B cell (primary cell): Measurements from ENCODE around the gene CCDC85C. TPM values are rescaled to one million over a fixed set of nuclear protein-coding genes. Genes with fewer than 3 reads are reported as not detected.

Experiments
- ATAC-seq: fragments of 200-7000 bp; cut with Tn5 transposase; one replicate; pipeline ENCODE4 v1.10.0; 2021; ENCODE audit warnings: low read depth, mild to moderate bottlenecking, moderate number of reproducible peaks, moderate library complexity
- CTCF ChIA-PET: fragments of 350-600 bp; sonication (Branson Sonifier 250); formaldehyde crosslinking; loops from one replicate; lab custom pipeline; 2021; ENCODE audit warnings: antibody characterized with exemption, inconsistent platforms; lab: Charles Lee
- POLR2A ChIA-PET: fragments of 350-600 bp; sonication (Branson Sonifier 250); formaldehyde crosslinking; loops from one replicate; lab custom pipeline; 2021; ENCODE audit warnings: antibody characterized with exemption; lab: Charles Lee
- DNase-seq: peaks from one replicate; pipeline ENCODE4 v3.0.0; 2013
- H2AFZ ChIP-seq: 2 replicates; pipeline ENCODE4 v1.6.1; 2012; ENCODE audit warnings: mild to moderate bottlenecking, low read depth, low read length; ENCODE audit not compliant: insufficient read depth, poor library complexity, severe bottlenecking
- H3K27ac ChIP-seq, 2 donors: 1 replicate in 1 of 2; 2 replicates in 1 of 2; pipeline ENCODE4 v1.5.1; 2012 to 2013; ENCODE audit warnings: low read length in 2 of 2, mild to moderate bottlenecking in 2 of 2, moderate library complexity in 1 of 2
- H3K27me3 ChIP-seq, 4 experiments: fragments of 200-600 bp in 1 of 4; sonication (generic) in 1 of 4; replicated peaks in 1 of 4; 1 replicate in 2 of 4; 2 replicates in 2 of 4; pipeline versions ENCODE4 v1.6.1 to v1.7.0; 2013 to 2016; ENCODE audit warnings: low read length in 3 of 4, mild to moderate bottlenecking in 2 of 4, mixed read lengths in 1 of 4, moderate library complexity in 1 of 4; ENCODE audit not compliant: insufficient read depth in 4 of 4, control insufficient read depth in 3 of 4; ENCODE audit errors: control extremely low read depth in 1 of 4
- H3K36me3 ChIP-seq, 2 experiments: replicated peaks in 1 of 2; 1 replicate in 1 of 2; 2 replicates in 1 of 2; pipeline versions ENCODE4 v1.6.1 to v1.7.1; 2013; ENCODE audit warnings: low read length in 1 of 2; ENCODE audit not compliant: insufficient read depth in 2 of 2, control insufficient read depth in 1 of 2; ENCODE audit errors: control extremely low read depth in 1 of 2, extremely low read depth in 1 of 2
- H3K4me1 ChIP-seq, 2 donors: fragments of 200-600 bp in 1 of 2; sonication (generic) in 1 of 2; 1 replicate in 1 of 2; 2 replicates in 1 of 2; pipeline versions ENCODE4 v1.5.1 to v1.6.1; 2013 to 2017; ENCODE audit warnings: low read length in 2 of 2; ENCODE audit not compliant: control insufficient read depth in 2 of 2, insufficient read depth in 2 of 2
- H3K4me2 ChIP-seq: replicated peaks from 2 replicates; pipeline ENCODE3; 2012; ENCODE audit warnings: mild to moderate bottlenecking, low read depth, low read length; ENCODE audit not compliant: poor library complexity, severe bottlenecking
- H3K4me3 ChIP-seq, 5 experiments: fragments of 200-600 bp in 1 of 5; sonication (generic) in 1 of 5; 1 replicate in 3 of 5; 2 replicates in 2 of 5; pipeline versions ENCODE4 v1.5.1 to v1.7.0; 2011 to 2016; ENCODE audit warnings: low read length in 4 of 5, mild to moderate bottlenecking in 4 of 5, low read depth in 2 of 5, control low read depth in 1 of 5, moderate library complexity in 1 of 5; ENCODE audit not compliant: insufficient read depth in 1 of 5; ENCODE audit errors: control extremely low read depth in 1 of 5, extremely low read depth in 1 of 5
- H3K79me2 ChIP-seq: fragments of 200-600 bp; sonication (generic); one replicate; pipeline ENCODE4 v1.6.0; 2016; ENCODE audit warnings: low read length; ENCODE audit not compliant: control insufficient read depth, insufficient read depth
- H3K9ac ChIP-seq: fragments of 200-600 bp; sonication (generic); 2 replicates; pipeline ENCODE4 v1.6.1; 2017; ENCODE audit warnings: mild to moderate bottlenecking, low read length, moderate library complexity
- H3K9me3 ChIP-seq, 3 donors: one replicate each; pipeline versions ENCODE4 v1.6.1 to v1.7.1; 2013; ENCODE audit warnings: low read length in 2 of 3; ENCODE audit not compliant: control insufficient read depth in 2 of 3, insufficient read depth in 1 of 3; ENCODE audit errors: control extremely low read depth in 1 of 3
- H4K20me1 ChIP-seq: 2 replicates; pipeline ENCODE4 v1.6.0; 2012; ENCODE audit warnings: mild to moderate bottlenecking, low read length; ENCODE audit not compliant: insufficient read depth, control insufficient read depth, poor library complexity, severe bottlenecking
- H3K27ac Mint-ChIP-seq: one replicate; pipeline ENCODE4 v1.8.0; 2021; ENCODE audit warnings: mixed read lengths
- H3K27me3 Mint-ChIP-seq: one replicate; pipeline ENCODE4 v1.8.0; 2021; ENCODE audit warnings: mixed read lengths
- H3K4me1 Mint-ChIP-seq: one replicate; pipeline ENCODE4 v1.8.0; 2021; ENCODE audit warnings: mixed read lengths
- H3K4me3 Mint-ChIP-seq: one replicate; pipeline ENCODE4 v1.8.0; 2021; ENCODE audit warnings: mixed read lengths
- H3K9me3 Mint-ChIP-seq: one replicate; pipeline ENCODE4 v1.8.0; 2022; ENCODE audit warnings: mixed read lengths; ENCODE audit not compliant: insufficient read depth
- EZH2 ChIP-seq: IDR thresholded peaks from 2 replicates; pipeline ENCODE4 v1.6.1; 2012; ENCODE audit warnings: borderline replicate concordance, low read depth, mild to moderate bottlenecking, moderate library complexity, low read length; ENCODE audit not compliant: insufficient read depth, poor library complexity, severe bottlenecking
- whole genome bisulfite sequencing: methylation state at CpG from one replicate; pipeline ENCODE4 v1.1.5; 2013; ENCODE audit warnings: missing lambda C conversion rate; ENCODE audit not compliant: insufficient coverage; 5-methylcytosine and 5-hydroxymethylcytosine counted together
- intact Hi-C: fragments of 100-400 bp; cut with micrococcal nuclease; formaldehyde crosslinking; loops from one replicate; pipeline ENCODE4 v1.10.0; 2022
- polyA plus RNA-seq: library from polyadenylated mRNA; depleted of rRNA; stranded (reverse); fragments of >200 nt; gene quantifications from 2 replicates; pipeline ENCODE4 v1.2.3, GENCODE V29; 2012
- total RNA-seq, 2 donors: library from RNA; stranded (reverse); fragments of 120-200 nt in 1 of 2; gene quantifications; 1 replicate in 1 of 2; 2 replicates in 1 of 2; pipeline versions ENCODE4 v1.2.3 to v1.2.4, GENCODE V29; 2013 to 2022
- TF ChIP-seq, protein P1 (sequence below): fragments of 200-600 bp; IDR thresholded peaks from one replicate; pipeline ENCODE4 v1.8.0; 2022; ENCODE audit warnings: antibody characterized with exemption, mild to moderate bottlenecking

Gene CCDC85C
- total and polyA plus RNA-seq, 2 donors (not counting 1 experiment from before 2014, with no cell fraction given): 0.52 to 2.7 TPM

- no peak overlapping the region for H3K4me2 ChIP-seq
- peaks cover 67% of the 10 kb centered on the region for H3K79me2 ChIP-seq
Observed at GRCh38 chr14:99467336-99468078, 136.5 kb downstream of the CCDC85C start.

GRCh38 chr14:99466758-99467157 is 137.2 kb downstream of the CCDC85C start:
- Mint-ChIP-seq H3K9me3 (no peaks in the 10 kb centered on the region), H3K4me1 (peaks cover 11% of the 10 kb centered on the region), H3K4me3 (no peak overlapping the region), H3K27me3 (no peaks in the 10 kb centered on the region), H3K27ac (no peak overlapping the region)
- POLR2A ChIA-PET: no interaction called here
- Histone ChIP-seq H3K9ac (no peak overlapping the region), H3K9me3 (no peaks in the 10 kb centered on the region), H3K27ac (no peak overlapping the region), H3K79me2 (peaks cover 60% of the 10 kb centered on the region), H3K4me1 (no peaks in the 10 kb centered on the region), H4K20me1 (peaks cover 59% of the 10 kb centered on the region), H3K36me3 (peaks cover 12 to 29% of the 10 kb centered on the region in 2 experiments), H3K4me3 (no peak overlapping the region), H2AFZ (no peak overlapping the region), H3K27me3 (no peaks in the 10 kb centered on the region), H3K4me2 (no peak overlapping the region)
- CTCF ChIA-PET: no interaction called here
- 83% methylated on average over 2 of the region's 3 CpGs for WGBS
- no peak for DNase-seq
- no peak for TF ChIP-seq EZH2
- TF ChIP-seq, protein P1, sequence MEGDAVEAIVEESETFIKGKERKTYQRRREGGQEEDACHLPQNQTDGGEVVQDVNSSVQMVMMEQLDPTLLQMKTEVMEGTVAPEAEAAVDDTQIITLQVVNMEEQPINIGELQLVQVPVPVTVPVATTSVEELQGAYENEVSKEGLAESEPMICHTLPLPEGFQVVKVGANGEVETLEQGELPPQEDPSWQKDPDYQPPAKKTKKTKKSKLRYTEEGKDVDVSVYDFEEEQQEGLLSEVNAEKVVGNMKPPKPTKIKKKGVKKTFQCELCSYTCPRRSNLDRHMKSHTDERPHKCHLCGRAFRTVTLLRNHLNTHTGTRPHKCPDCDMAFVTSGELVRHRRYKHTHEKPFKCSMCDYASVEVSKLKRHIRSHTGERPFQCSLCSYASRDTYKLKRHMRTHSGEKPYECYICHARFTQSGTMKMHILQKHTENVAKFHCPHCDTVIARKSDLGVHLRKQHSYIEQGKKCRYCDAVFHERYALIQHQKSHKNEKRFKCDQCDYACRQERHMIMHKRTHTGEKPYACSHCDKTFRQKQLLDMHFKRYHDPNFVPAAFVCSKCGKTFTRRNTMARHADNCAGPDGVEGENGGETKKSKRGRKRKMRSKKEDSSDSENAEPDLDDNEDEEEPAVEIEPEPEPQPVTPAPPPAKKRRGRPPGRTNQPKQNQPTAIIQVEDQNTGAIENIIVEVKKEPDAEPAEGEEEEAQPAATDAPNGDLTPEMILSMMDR: no peak
- ATAC-seq: no peak
- intact Hi-C loops: no loop called here

More at GRCh38 chr14:99467336-99468078, 136.5 kb downstream of the CCDC85C start:
- no peaks in the 10 kb centered on the region for H3K27me3 Mint-ChIP-seq
- Histone ChIP-seq H3K36me3 (peaks cover 9 to 23% of the 10 kb centered on the region in 2 experiments), H3K4me3 (no peak overlapping the region), H3K9ac (no peak overlapping the region), H4K20me1 (peaks cover 64% of the 10 kb centered on the region), H3K4me1 (no peaks in the 10 kb centered on the region), H3K27ac (no peak overlapping the region), H2AFZ (no peak overlapping the region), H3K9me3 (no peaks in the 10 kb centered on the region), H3K27me3 (no peaks in the 10 kb centered on the region)
- no peak for ATAC-seq
- no peak overlapping the region for H3K4me3 Mint-ChIP-seq
- H3K27ac Mint-ChIP-seq: no peak overlapping the region
- WGBS: 93% methylated on average over 6 of the region's 9 CpGs
- no peak for DNase-seq
- peaks cover 9% of the 10 kb centered on the region for H3K4me1 Mint-ChIP-seq
- intact Hi-C loops: no loop called here
- CTCF ChIA-PET: no interaction called here
- POLR2A ChIA-PET: no interaction called here
- TF ChIP-seq EZH2: no peak
- TF ChIP-seq, protein P1: no peak
- no peaks in the 10 kb centered on the region for H3K9me3 Mint-ChIP-seq
